IPS DF 4.7 (cell line): ENCODE measurements around the gene CD52.
"Not testable (repeated sequence)": the region's sequence is repeated elsewhere in the genome, so short reads cannot be mapped to it uniquely, and the experiment has no call there.

Experiments used
- DNase-seq: peaks from one replicate; pipeline ENCODE4 v3.0.0-alpha.2; 2013; ENCODE audit warnings: low spot score; ENCODE audit errors: extremely low read depth

Gene CD52

DNA sequence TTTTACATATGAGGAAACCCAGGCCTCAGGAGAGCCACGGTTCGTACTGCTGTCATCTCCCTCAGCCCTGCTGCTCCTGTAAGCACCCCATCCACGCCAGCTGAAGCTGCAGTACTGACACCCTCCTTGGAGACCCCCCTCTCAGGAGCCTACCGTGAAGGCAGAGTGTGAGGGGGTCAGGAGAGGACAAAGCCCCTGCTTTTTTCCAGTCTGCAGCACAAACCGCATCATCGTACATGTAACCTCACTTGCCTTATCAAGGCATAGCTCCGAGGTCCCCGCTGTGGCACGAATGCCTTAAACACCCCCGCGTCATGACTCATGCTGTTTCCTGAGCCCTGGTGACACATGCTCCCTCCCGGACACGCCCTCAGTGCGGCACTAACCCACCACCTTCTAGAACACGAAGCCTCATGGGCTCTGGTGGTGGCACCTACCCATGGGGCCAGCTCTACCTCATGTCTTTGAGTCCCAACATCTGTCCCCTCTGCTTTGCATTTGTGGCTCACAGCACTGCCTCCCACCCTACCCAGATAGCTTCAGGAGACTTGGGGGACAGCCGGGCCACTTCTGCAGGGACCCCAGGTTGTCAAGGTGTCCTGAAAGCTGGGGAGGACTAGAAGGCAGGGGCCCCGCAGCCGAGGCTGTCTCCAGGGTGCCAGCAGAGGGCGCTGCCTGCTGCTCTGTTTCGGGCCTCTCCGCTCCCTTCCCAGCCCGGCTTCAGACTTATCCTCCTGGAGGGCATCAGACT lies 33.0 kb upstream of the CD52 start:
- DNase-seq, result no peak

- no peak for DNase-seq
These were observed 32.2 kb upstream of the CD52 start for GRCh38 chr1:26285366-26286063.

DNA sequence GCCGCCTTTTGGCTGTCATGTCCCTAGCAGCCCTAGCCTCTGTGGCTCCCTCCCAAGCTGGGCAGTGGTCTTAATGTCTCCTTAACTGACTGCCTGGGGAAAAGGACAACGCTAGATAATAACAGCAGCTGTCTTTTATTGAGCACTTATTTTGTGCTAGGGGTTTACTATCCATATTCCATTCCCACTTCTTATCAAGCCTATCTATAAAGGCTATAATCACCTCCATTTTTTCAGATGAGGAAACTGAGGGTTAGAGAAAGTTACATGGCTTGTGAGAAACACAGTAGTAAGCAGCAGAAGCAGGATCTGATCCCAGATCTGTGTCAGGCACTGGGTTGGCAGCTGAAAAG lies 31.7 kb upstream of the CD52 start:
- no peak for DNase-seq

DNA sequence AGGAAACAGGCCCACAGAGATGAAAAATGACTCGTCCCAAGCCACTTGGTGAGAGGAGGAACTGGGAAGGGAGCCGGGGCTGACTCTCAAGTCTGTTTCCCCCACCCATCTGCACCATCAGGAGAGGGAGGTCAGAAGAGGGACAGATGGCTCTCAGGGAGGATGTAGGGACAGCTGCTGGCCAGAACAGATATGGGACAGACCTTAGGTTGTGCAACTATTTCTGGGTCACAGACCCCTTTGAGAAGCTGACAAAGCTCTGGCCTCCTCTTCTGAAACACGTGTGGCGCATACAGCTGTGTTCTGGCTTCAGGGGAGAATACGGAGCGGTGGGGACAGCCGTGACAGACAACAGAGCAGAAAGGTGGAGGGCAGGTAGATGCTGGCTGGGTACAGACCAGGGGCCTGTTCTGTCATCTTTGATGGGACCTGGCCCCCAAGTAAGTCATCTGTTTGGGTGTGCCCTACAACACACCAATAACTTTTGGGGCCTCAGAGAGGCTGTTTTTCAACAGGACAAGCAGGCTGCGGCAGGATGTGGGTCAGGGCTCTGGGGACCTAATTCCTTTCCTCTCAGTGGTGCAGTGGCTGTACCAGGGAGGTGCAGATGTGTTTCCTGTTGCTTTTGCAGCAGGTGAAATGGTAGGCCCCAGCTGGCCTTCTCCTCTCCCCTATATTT lies 30.6 kb upstream of the CD52 start:
- DNase-seq, result no peak

GRCh38 chr1:26287811-26288210 lies 29.9 kb upstream of the CD52 start:
- DNase-seq, result no peak

DNA sequence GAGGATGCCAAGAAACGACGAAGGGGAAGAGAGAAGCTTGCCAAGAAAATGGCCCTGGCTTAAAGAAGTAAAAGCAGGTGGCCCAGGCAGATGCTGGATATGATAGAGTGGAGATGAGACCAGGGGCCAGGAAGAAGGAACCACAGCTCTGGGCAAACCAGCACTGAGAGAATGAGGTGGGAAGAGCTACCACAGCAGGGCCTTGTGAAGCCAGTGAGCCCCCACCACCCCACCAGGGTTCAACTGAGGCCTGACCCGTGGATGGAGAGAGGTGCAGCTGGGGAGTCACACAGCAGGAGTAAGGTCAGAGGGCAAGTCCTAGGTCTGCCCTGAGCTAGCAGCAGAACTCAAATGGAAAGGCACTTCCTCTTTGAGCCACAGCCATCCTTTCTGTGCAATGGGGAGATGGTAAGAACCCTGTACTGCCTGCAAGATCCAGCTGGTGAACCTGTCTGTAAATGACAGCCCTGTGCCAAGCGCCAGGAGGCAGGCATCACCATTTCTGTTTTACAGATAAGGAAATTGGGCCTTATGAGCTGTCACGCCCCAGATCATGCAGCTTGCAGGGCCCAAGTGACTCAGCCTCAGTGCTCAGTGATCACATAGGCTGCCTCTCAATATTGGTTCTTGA lies 29.3 kb upstream of the CD52 start:
- no peak for DNase-seq

- DNase-seq, result no peak
These were observed 28.3 kb upstream of the CD52 start for GRCh38 chr1:26289158-26290059.

DNA sequence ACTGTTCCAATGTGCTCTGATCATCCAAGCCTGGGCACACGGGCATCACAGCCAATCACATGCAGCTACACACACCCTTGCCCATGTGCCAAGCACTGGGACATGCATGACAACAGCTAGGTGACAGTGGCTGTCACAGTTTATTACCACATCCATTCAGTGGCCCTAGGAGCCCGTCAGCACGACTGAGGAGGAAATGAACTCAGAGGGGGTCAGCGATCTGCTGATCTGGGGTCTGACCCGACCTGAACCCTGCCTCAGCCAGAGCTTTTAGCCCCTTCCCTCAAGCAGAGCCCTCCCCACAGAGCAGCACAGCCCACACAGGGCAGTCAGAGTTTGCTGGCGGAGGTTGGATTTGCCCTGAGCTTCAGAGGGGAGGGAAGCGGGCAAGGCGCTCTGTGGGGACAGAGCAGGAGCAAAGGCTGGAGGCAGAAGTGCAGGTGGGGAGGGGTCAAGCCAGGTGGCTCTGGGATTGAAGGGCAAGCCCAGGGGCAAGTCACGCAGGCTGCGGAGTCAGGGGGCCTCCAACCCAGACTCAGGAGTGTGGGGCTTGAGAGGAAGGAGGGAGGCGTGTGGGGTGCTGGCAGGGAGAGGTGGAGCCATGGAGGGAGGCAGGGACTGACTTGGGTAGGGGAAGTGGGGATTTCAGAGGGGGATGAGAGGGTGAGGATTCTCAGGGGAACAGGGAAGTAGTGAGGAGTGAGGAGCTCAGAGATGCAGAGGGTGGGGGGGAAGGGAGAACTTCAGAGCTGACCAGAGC lies 27.5 kb upstream of the CD52 start:
- no peak for DNase-seq

DNA sequence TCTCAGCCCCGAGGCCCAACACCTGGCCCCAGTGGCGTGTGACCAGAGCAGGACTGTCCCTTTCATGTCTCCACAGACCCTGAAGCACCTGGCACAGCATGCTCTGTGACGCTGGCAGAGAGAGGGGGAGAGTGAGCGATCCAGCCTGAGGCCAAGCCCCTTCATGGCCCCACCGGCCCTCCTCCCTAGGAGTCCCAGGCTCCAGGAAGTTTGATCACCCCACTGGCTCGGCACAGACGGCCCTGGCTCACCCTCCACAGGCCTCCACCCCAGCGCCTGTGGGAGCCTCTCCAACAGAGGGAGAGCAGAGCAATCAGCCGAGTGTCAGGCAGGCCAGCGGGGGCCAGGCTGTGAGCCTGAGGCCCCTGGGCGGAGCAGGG lies 26.9 kb upstream of the CD52 start:
- DNase-seq, result no peak

DNA sequence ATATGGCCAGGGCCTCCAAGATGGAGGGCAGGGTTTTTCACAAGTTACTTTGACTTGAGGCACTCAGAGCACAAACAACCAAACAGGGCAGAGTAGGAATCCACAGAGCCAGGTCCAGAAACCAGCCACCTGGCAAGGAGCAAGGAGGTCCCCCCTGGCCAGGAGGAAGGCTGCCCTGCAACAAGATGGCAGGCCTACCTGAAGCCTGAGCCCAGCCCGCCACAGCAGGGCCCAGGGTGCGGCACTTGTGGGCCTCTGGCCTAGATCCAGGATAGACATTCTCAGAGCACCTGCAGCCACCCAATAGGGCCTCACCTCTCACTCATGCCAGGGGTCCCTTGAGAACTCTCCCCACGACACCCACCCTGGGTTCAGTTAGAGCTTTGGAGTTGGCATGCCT lies 26.3 kb upstream of the CD52 start:
- no peak for DNase-seq

DNA sequence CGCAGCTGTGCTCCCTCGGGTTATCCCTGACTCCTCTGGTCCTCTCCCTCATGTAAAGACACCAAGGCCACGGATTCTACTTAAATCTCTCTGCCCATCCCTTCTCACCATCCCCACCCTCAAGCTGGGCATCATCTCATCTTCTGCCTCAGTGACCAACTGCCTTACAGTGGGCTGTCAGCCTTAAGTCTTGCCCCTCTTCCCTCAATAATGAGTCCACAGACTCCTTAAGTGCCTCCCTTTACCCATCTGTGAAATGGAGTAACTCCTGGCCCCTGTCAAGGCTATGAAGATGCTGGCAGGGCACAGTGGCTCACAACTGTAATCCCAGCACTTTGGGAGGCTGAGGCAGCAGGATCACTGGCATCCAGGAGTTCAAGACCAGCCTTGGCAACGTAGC lies 25.8 kb upstream of the CD52 start:
- no peak for DNase-seq

DNA sequence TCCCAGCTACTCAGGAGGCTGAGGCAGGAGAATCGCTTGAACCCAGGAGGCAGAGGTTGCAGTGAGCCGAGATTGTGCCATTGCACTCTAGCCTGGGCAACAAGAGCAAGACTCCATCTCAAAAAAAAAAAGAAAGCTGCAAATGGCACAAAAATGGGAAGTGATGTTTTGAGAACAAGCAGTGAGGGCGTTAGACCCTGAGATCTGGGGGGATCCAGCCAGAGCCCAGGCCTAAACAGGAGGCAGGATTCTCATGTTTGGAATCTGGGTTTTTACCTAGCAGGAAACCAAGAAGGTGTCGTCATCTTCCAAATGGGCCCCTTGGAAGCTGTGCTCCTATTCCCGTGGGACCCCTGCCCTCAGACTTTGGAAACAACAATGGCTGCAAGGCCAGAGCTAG lies 25.0 kb upstream of the CD52 start:
- not testable (repeated sequence) for DNase-seq

DNA sequence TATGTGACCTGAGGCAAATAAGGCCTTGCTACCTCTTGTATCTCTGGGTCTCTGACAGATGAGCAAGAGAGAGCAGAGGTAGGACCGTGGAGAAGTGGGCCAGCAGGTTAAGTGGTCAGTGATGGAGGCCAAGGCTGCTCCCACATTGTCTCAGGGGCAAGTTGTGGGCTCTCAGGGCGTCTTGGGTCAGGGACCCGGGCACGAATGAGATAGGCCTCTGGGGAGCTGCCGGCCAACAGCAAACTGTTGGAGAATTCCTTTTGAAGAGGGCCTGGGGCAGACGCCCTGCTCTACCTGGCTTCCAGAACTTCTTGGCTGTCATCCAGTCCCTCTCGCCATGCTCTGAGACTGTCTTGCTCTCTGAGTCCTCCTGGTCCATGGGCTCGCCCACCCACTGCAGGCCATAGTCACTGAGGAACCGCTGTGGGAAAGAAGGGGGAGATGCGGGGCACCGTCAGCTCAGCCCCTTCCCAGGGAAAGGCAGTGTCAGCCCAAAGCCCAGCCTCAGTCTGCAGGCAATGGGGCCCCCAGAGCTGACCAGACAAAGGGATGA lies 23.8 kb upstream of the CD52 start:
- DNase-seq, result no peak

- DNase-seq, result no peak
These were observed 22.3 kb upstream of the CD52 start for GRCh38 chr1:26295194-26296138.

GRCh38 chr1:26296340-26297056 lies 21.3 kb upstream of the CD52 start:
- DNase-seq, result no peak

DNA sequence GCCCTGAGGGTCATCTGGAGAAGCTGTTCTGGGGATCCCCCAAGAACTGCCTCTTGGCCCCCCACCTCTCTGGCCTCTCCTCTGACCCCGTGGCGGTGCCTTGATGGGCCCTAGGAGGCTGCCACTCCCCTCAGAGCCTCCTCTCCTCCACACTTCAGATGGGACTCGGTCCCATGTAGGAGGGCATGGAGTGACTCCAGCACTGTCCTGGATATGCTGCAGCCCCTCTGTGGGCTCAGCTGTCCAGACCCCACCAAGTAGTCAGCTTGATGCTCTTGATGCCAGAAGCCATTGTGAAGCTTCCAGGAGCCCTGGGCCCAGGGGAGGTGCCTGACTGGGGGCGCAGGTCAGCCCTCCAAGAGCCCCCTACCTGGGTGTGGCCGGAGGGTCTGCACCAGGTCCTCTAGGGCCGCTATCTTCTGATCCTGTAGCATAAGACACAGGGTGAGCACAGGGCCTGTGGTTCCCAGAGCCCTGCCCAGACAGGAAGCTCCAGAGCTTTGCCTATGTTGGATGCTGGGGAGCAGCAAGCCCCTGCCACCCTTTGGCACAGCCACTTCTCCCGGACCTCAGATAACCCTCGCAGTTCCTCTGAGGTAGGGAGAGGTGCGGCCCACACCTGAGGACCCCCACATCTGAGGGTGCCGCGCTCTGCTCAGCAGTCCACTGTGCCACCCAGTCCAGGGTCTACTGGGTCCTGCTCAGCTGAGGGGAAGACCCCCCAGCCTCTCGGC lies 20.5 kb upstream of the CD52 start:
- DNase-seq, result no peak

DNA sequence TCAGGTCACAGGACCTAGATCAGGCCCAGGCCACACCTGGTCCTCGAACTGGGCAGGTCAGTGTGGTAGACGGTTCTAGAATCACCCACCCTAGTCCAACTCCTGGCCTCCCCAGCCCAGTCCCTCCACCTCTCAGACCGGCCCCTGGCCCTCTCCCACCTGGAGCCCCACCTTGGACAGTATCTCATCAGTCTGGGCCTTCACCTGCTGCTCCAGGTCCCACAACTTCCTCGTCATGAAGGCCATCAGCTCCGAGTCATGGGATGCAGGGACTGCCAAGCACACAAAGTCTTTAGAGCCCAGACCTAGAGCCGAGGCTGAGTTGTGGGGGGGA lies 20.0 kb upstream of the CD52 start:
- DNase-seq, result no peak
